Upper lobe of left lung (tissue), 6 donors: ENCODE measurements around the gene FCGR3B. TPM values are rescaled to one million over a fixed set of nuclear protein-coding genes. Genes with fewer than 3 reads are reported as not detected.
"Not testable (repeated sequence)": the region's sequence is repeated elsewhere in the genome, so short reads cannot be mapped to it uniquely, and the experiment has no call there.

ENCODE experiments used
- ATAC-seq, 2 donors: fragments of 200-7000 bp; cut with Tn5 transposase; one replicate each; pipeline ENCODE4 v1.9.1; 2022; ENCODE audit warnings: mild to moderate bottlenecking in 2 of 2, moderate library complexity in 2 of 2; ENCODE audit not compliant: low FRiP score in 2 of 2
- DNase-seq, 2 donors: peaks; one replicate each; pipeline ENCODE4 v3.0.0-alpha.2; 2019 to 2020
- H3K27ac ChIP-seq, 4 donors: fragments of 200-600 bp; sonication (generic); one replicate each; pipeline ENCODE4 v1.5.1; 2016 to 2019
- H3K27me3 ChIP-seq, 4 donors: fragments of 200-600 bp; sonication (generic); one replicate each; pipeline ENCODE4 v1.5.1; 2017 to 2019
- H3K36me3 ChIP-seq, 4 donors: fragments of 200-600 bp; sonication (generic); one replicate each; pipeline ENCODE4 v1.5.1; 2016 to 2019
- H3K4me1 ChIP-seq, 4 donors: fragments of 200-600 bp; sonication (generic); one replicate each; pipeline ENCODE4 v1.5.1; 2018 to 2019
- H3K4me3 ChIP-seq, 4 donors: fragments of 200-600 bp; sonication (generic); one replicate each; pipeline ENCODE4 v1.5.1; 2017 to 2019; ENCODE audit warnings: mild to moderate bottlenecking in 2 of 4, moderate library complexity in 1 of 4
- H3K9me3 ChIP-seq, 4 donors: fragments of 200-600 bp; sonication (generic); one replicate each; pipeline ENCODE4 v1.5.1; 2018 to 2019
- EP300 ChIP-seq, 4 donors: sonication (generic); formaldehyde crosslinking; IDR thresholded peaks; one replicate each; pipeline ENCODE4 v1.5.1; 2017; ENCODE audit warnings: antibody characterized with exemption in 4 of 4, control low read depth in 2 of 4
- POLR2A ChIP-seq, 4 donors: fragments of 450-650 bp; IDR thresholded peaks; one replicate each; pipeline ENCODE4 v1.5.1; 2016 to 2017; ENCODE audit warnings: antibody characterized with exemption in 4 of 4, mild to moderate bottlenecking in 2 of 4
- POLR2AphosphoS5 ChIP-seq, 2 donors: sonication (generic); formaldehyde crosslinking; IDR thresholded peaks; one replicate each; pipeline ENCODE4 v1.5.1; 2017; ENCODE audit warnings: antibody characterized with exemption in 2 of 2
- WGBS, 2 donors: methylation state at CpG; one replicate each; pipeline ENCODE4 v1.1.5; 2017 to 2018; 5-methylcytosine and 5-hydroxymethylcytosine counted together
- total RNA-seq, 6 donors: library from RNA; depleted of rRNA in 4 of 6; stranded (reverse); fragments of >200 nt in 4 of 6; gene quantifications; one replicate each; pipeline versions ENCODE4 v1.1.0 to v1.2.1, GENCODE V29; 2016 to 2021
- TF ChIP-seq, protein P1 (sequence below), 6 experiments: fragments of 450-650 bp in 4 of 6; fragments of 200-600 bp in 2 of 6; sonication (generic) in 2 of 6; IDR thresholded peaks; one replicate each; pipeline ENCODE4 v1.5.1; 2016 to 2019; ENCODE audit warnings: antibody characterized with exemption in 6 of 6
- donor health status: DM: no; HTN: no; CAD: no; lungs with moderate emphysema.
- donor health status: DM: no; HTN: yes; CAD: no; lungs with severe emphysema.

FCGR3B gene
- total RNA-seq: 10 to 100 TPM in 5 of 6 donors, 1 to 10 TPM in 1; 6.3 to 59.2 (median 20.4) TPM

DNA sequence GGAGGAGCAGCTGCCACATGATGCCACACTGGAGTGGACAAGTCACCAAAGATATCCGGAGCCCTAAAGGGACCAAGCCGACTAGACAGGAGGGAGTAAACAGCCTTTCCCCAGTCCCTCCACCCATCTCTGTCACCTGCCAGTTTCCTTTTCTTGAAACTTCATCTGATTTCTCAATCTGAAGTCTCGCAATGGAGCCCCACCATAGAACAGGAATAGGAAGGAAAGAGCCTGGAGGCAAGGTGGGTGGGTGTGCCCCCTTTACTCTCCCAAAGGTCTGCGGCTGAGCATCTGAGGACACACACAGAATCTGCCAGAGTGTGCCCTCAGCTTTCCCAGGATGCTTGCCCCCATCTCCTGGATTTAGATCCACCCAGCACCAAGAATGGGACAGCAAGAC is at the start of gene FCGR3B:
FCGR3B (minus strand) TSS at position 101 of the 400 bp plus-strand sequence; CDS start at position 19, 82 bp downstream.
- Histone ChIP-seq H3K27ac (peak within 1 kb of the TSS in 1 of 4 donors; percentile 59), H3K9me3 (no peaks in the 10 kb centered on the region), H3K4me3 (no peak within 1 kb of the TSS), H3K4me1 (no peaks in the 10 kb centered on the region), H3K27me3 (no peaks in the 10 kb centered on the region), H3K36me3 (no peaks in the 10 kb centered on the region)
- 81 to 96% methylated on average over 4 of the region's 4 CpGs for WGBS, 2 donors
- no peak for DNase-seq
- no peak for ATAC-seq
- TF ChIP-seq, protein P1, sequence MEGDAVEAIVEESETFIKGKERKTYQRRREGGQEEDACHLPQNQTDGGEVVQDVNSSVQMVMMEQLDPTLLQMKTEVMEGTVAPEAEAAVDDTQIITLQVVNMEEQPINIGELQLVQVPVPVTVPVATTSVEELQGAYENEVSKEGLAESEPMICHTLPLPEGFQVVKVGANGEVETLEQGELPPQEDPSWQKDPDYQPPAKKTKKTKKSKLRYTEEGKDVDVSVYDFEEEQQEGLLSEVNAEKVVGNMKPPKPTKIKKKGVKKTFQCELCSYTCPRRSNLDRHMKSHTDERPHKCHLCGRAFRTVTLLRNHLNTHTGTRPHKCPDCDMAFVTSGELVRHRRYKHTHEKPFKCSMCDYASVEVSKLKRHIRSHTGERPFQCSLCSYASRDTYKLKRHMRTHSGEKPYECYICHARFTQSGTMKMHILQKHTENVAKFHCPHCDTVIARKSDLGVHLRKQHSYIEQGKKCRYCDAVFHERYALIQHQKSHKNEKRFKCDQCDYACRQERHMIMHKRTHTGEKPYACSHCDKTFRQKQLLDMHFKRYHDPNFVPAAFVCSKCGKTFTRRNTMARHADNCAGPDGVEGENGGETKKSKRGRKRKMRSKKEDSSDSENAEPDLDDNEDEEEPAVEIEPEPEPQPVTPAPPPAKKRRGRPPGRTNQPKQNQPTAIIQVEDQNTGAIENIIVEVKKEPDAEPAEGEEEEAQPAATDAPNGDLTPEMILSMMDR (IDR thresholded peaks at IDR 0.05): no peak
- TF ChIP-seq POLR2AphosphoS5 (IDR thresholded peaks at IDR 0.05) (no peak), EP300 (IDR thresholded peaks at IDR 0.05) (no peak), POLR2A (IDR thresholded peaks at IDR 0.05) (no peak)

DNA sequence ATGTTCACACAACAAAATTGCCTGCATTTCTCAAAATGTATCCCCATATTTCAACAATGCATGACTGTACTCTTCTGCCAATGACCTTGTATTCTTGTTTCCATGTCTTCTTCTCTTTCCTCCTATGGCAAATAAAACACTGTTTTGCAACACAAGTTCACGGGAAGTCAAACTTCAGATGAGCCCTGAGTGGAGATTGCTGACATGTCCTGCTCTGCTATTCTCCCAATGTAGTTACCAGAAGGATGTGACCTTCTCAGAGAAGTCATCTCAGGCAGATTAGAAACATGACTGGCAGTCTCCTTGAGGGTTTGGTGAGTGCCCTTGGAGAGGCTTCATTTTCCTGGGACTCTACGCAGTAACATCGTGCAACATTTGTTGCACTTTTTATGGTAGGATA is 47.5 kb upstream of the FCGR3B start:
- Histone ChIP-seq H3K4me3 (no peak overlapping the region), H3K36me3 (no peaks in the 10 kb centered on the region), H3K4me1 (no peaks in the 10 kb centered on the region), H3K27ac (no peak overlapping the region), H3K27me3 (no peaks in the 10 kb centered on the region), H3K9me3 (no peaks in the 10 kb centered on the region)
- ATAC-seq (no peak), DNase-seq (no peak)
- TF ChIP-seq, protein P1 (IDR thresholded peaks at IDR 0.05): no peak
- TF ChIP-seq POLR2AphosphoS5 (IDR thresholded peaks at IDR 0.05): no peak
- no peak for TF ChIP-seq POLR2A (IDR thresholded peaks at IDR 0.05)
- no peak for TF ChIP-seq EP300 (IDR thresholded peaks at IDR 0.05)
- WGBS, 2 donors: 89 to 92% methylated on average over 3 of the region's 3 CpGs

DNA sequence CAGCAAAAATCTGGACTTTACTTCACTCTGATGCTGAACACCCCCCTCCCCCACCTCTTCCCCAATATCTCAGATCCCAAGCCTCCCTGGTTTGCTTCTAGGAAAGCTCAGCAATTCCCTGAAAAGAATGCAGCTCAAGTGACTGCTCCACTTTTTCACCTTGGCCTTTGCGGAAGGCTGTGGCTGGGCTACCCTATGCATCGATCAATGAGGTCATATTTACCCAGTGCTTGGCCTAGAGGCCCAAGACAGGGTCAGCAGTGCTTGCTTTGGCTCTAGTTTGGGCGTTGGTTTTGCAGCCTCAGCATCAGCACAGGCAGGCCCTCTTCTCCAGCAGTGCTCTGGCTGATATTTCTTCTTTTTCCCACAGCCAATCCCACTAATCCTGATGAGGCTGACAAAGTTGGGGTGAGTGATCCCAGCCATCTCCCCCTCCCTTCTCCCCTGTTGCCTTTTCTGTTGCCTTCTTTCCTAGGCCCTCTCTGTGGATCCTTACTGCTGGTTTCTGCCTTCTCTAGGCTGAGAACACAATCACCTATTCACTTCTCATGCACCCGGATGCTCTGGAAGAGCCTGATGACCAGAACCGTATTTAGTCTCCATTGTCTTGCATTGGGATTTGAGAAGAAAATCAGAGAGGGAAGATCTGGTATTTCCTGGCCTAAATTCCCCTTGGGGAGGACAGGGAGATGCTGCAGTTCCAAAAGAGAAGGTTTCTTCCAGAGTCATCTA is 46.1 kb upstream of the FCGR3B start:
- 85 to 86% methylated on average over 5 of the region's 5 CpGs for WGBS, 2 donors
- H3K4me1 ChIP-seq: no peaks in the 10 kb centered on the region
- H3K27me3 ChIP-seq: no peaks in the 10 kb centered on the region
- no peak for ATAC-seq
- no peak for DNase-seq
- no peak overlapping the region for H3K4me3 ChIP-seq
- no peaks in the 10 kb centered on the region for H3K36me3 ChIP-seq
- TF ChIP-seq EP300 (IDR thresholded peaks at IDR 0.05): no peak
- TF ChIP-seq POLR2AphosphoS5 (IDR thresholded peaks at IDR 0.05): no peak
- TF ChIP-seq, protein P1 (IDR thresholded peaks at IDR 0.05): no peak
- no peak for TF ChIP-seq POLR2A (IDR thresholded peaks at IDR 0.05)
- no peaks in the 10 kb centered on the region for H3K9me3 ChIP-seq
- no peak overlapping the region for H3K27ac ChIP-seq

DNA sequence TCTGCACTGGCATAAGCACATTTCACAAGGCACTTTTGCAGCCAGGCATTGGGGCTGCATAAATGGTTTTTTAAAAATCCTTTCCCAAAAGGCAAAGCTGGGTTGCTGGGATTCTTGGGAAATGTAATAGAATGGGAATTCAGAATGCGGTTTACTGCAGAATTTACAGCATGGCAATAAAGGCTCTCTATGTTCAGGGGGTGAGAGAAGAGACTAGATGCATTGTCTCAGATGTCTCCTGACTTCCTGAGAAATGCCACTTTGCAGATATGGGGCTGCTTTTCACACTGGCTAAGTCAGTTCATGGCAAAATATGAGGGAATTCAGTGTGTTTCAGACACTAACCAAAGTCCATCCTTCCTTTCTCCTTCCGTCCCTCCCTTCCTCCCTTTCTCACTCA is 45.5 kb upstream of the FCGR3B start:
- Histone ChIP-seq H3K4me3 (no peak overlapping the region), H3K4me1 (no peaks in the 10 kb centered on the region), H3K9me3 (no peaks in the 10 kb centered on the region), H3K36me3 (no peaks in the 10 kb centered on the region), H3K27ac (no peak overlapping the region), H3K27me3 (no peaks in the 10 kb centered on the region)
- TF ChIP-seq POLR2A (IDR thresholded peaks at IDR 0.05): no peak
- TF ChIP-seq POLR2AphosphoS5 (IDR thresholded peaks at IDR 0.05): no peak
- TF ChIP-seq, protein P1 (IDR thresholded peaks at IDR 0.05): no peak
- TF ChIP-seq EP300 (IDR thresholded peaks at IDR 0.05): no peak
- no peak for ATAC-seq
- 90 to 100% methylated on average over 2 of the region's 2 CpGs for WGBS, 2 donors
- DNase-seq: no peak

DNA sequence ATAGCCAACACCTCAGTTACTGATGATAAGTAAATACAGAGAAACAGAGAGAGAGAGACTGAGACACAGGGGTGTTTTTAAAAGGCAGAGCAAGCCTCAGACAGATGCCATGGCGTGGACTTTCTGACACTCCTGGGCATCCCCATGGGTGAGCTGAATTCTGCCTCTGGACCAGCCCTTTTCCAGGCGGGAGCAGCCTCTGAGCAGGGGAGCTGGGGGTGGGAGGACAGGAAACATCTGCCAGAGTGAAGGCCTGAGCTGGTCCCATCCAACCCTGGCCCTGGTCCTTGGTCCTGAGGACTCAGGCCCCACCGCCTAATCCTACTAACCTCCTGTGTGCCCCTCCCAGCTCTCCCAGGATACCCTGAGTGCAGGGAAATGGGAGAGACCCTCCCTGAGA is 43.9 kb upstream of the FCGR3B start:
- H3K4me3 ChIP-seq, H3K27me3 ChIP-seq, ATAC-seq, H3K36me3 ChIP-seq, H3K9me3 ChIP-seq, H3K27ac ChIP-seq, H3K4me1 ChIP-seq: not testable (repeated sequence)
- peak in 1 of 2 donors; percentile 5 for DNase-seq
- WGBS, 2 donors: 71 to 100% methylated on average over 1 to 2 of the region's 3 CpGs

DNA sequence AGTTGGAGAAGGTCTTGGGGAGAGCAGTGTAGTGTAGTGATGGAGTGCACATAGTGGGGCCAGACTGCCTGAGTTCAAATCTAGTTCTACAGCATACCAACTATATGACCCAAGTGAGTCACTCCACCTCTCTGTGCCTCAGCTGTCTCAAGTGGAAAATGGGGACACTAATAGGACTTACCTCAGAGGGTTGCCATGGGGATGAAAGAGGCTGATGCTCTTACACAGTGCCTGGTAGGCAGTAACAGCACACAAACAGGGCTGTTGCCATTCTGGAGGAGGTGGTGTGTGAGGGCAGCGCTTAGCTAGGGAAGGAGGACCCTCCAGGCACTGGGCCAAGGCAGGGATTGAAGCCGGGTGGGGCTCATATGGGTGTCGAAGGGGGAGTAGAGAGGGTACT is 43.5 kb upstream of the FCGR3B start:
- not testable (repeated sequence) for H3K36me3 ChIP-seq, H3K27ac ChIP-seq, H3K27me3 ChIP-seq, DNase-seq, H3K4me1 ChIP-seq, H3K4me3 ChIP-seq, H3K9me3 ChIP-seq, ATAC-seq
- 83 to 84% methylated on average over 3 of the region's 3 CpGs for WGBS, 2 donors

DNA sequence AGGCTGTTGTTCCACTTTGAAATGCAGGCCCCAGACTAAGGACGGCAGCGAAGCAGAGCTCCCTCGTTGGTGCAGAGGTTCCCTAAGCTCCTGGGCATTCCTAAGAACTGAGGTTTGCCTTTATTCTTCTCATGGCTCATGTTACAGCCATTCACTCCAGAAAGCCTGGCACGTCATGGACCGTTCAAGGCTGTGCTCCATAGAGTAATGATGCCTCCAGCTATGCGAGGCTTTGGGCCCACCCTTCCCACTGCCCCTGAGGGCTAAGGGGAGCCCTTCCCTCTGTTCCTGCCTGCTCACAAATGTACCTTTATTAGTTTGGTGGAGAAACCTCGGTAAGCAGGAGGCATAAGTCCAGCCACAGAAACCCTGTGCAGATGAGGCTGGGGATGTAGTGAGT is 42.5 kb upstream of the FCGR3B start:
- not testable (repeated sequence) for H3K27me3 ChIP-seq, H3K36me3 ChIP-seq, H3K9me3 ChIP-seq, H3K4me3 ChIP-seq, ATAC-seq, DNase-seq, H3K27ac ChIP-seq, H3K4me1 ChIP-seq
- WGBS, 2 donors: 81% methylated on average over 6 of the region's 7 CpGs; no CpG with 5 or more reads in 1 of the 2 donors

DNA sequence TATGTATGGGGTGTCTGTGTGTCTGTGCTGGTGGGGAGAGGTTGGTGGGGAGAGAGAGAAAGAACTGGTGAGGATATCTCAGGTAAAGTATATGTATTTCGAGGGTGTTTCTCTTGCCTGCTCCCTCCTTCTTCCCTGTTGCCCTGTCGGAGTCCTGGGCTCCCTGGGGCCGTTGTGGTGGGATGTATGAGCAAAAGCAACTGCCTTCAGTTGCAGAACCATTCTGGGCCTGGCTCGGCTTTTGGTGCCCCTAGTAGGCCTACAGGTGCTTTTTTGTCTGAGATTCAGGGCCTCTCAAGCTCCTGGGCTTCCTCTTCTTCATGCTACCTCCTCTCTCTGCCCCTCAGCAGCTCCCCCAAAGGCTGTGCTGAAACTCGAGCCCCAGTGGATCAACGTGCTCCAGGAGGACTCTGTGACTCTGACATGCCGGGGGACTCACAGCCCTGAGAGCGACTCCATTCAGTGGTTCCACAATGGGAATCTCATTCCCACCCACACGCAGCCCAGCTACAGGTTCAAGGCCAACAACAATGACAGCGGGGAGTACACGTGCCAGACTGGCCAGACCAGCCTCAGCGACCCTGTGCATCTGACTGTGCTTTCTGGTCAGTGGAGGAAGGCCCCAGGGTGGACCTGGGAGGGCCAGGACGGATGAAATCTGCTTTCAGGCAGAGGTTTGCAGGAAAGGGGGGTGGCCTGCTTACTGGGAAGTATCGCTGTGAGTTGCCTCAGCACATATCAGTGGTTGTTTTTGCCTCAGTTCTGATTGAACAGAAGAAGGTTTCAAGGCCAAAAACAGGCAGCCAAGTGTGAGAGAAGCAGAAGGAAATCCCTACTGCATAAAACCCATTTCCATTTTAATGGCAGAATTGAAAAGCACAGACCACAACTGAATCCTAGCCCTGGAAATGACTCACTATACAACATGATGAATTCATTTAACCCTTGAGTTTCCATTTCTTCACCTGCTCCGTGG is 40.4 kb upstream of the FCGR3B start:
- H3K4me1 ChIP-seq, H3K4me3 ChIP-seq, H3K27ac ChIP-seq, H3K9me3 ChIP-seq, H3K36me3 ChIP-seq, DNase-seq, H3K27me3 ChIP-seq: not testable (repeated sequence)
- peak in 1 of 2 donors; percentile 15 for ATAC-seq
- 79 to 84% methylated on average over 4 to 9 of the region's 15 CpGs for WGBS, 2 donors
